Nephron progenitor cell (in vitro differentiated cells): ENCODE measurements around the gene CFAP61.
"Not testable (repeated sequence)": the region's sequence is repeated elsewhere in the genome, so short reads cannot be mapped to it uniquely, and the experiment has no call there.

Source experiments
- DNase-seq: peaks from one replicate; pipeline ENCODE4 v3.0.0; 2021
- H3K27ac Mint-ChIP-seq: 2 replicates; pipeline ENCODE4 v1.8.0; 2021; ENCODE audit warnings: mild to moderate bottlenecking, moderate library complexity, mixed read lengths
- H3K27me3 Mint-ChIP-seq: 2 replicates; pipeline ENCODE4 v1.8.0; 2021; ENCODE audit warnings: mild to moderate bottlenecking, low read depth, mixed read lengths; ENCODE audit not compliant: poor library complexity
- H3K36me3 Mint-ChIP-seq: 2 replicates; pipeline ENCODE4 v1.8.0; 2021; ENCODE audit warnings: low read depth, mixed read lengths
- H3K4me1 Mint-ChIP-seq: 2 replicates; pipeline ENCODE4 v1.8.0; 2021; ENCODE audit warnings: mixed read lengths
- H3K4me3 Mint-ChIP-seq: 2 replicates; pipeline ENCODE4 v1.8.0; 2021; ENCODE audit warnings: mild to moderate bottlenecking, moderate library complexity, mixed read lengths
- H3K9me3 Mint-ChIP-seq: 2 replicates; pipeline ENCODE4 v1.8.0; 2021; ENCODE audit warnings: mild to moderate bottlenecking, moderate library complexity, mixed read lengths
- CTCF ChIP-seq: fragments of 200-600 bp; sonication (generic); IDR thresholded peaks from 2 replicates; pipeline ENCODE4 v1.5.0; 2021; ENCODE audit warnings: antibody characterized with exemption

The CFAP61 gene

GRCh38 chr20:20343932-20344331, 291.6 kb downstream of the CFAP61 start:
- Mint-ChIP-seq H3K27ac (no peak overlapping the region), H3K9me3 (peaks cover 4% of the 10 kb centered on the region), H3K4me3 (no peak overlapping the region), H3K4me1 (no peaks in the 10 kb centered on the region), H3K27me3 (peaks cover 7% of the 10 kb centered on the region), H3K36me3 (no peaks in the 10 kb centered on the region)
- TF ChIP-seq CTCF: no peak
- DNase-seq: no peak

DNA sequence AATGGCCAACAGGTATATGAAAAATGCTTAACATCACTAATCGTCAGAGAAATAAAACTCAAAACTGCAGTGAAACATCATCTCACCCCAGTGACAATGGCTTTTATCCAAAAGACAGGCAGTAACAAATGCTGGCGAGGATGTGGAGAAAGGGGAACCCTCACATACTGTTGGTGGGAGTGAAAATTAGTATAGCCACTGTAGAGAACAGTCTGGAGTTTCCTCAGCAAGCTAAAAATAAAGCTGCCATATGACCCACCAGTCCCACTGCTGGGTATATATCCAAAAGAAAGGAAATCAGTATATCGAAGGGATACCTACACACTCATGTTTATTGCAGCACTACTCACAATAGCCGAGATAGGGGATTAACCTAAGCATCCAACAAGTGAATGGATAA, 292.1 kb downstream of the CFAP61 start:
- no peak for DNase-seq
- Mint-ChIP-seq H3K27ac (no peak overlapping the region), H3K4me1 (no peaks in the 10 kb centered on the region), H3K27me3 (peaks cover 7% of the 10 kb centered on the region), H3K36me3 (no peaks in the 10 kb centered on the region), H3K4me3 (no peak overlapping the region), H3K9me3 (peaks cover 4% of the 10 kb centered on the region)
- TF ChIP-seq CTCF: no peak

DNA sequence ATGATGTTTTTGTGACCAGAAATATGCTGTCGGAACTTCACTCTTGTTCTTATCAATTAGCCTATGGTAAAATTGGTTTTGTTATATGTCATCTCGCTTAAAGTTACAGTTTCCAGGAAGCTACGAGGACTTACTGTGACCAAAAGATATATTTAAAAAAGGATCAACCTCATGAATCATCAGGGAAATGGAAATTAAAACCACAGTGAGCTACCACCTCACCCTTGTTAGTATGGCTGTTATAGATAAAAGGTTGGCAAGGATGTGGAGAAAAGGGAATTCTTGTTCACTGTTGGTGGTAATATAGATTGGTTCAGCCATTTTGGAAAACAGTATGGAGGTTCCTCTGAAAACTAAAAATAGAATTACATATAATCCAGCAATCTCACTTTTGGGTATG, 301.2 kb downstream of the CFAP61 start:
- Mint-ChIP-seq H3K4me1 (no peaks in the 10 kb centered on the region), H3K4me3 (no peak overlapping the region)
- no peak for TF ChIP-seq CTCF

GRCh38 chr20:20355503-20355902, 303.2 kb downstream of the CFAP61 start:
- Mint-ChIP-seq H3K9me3 (peaks cover 56% of the 10 kb centered on the region), H3K27me3 (peaks cover 51% of the 10 kb centered on the region)
- DNase-seq, H3K27ac Mint-ChIP-seq, H3K4me1 Mint-ChIP-seq, H3K36me3 Mint-ChIP-seq, H3K4me3 Mint-ChIP-seq: not testable (repeated sequence)

More for the DNA sequence above, 301.2 kb downstream of the CFAP61 start:
- peaks cover 54% of the 10 kb centered on the region for H3K9me3 Mint-ChIP-seq
- H3K27me3 Mint-ChIP-seq: peaks cover 33% of the 10 kb centered on the region
- DNase-seq: no peak
- no peak overlapping the region for H3K27ac Mint-ChIP-seq
- peaks cover 4% of the 10 kb centered on the region for H3K36me3 Mint-ChIP-seq

- no peak overlapping the region for H3K27ac Mint-ChIP-seq
- H3K27me3 Mint-ChIP-seq: peaks cover 66% of the 10 kb centered on the region
- no peak for TF ChIP-seq CTCF
- DNase-seq: no peak
- H3K36me3 Mint-ChIP-seq: peaks cover 4% of the 10 kb centered on the region
- peaks cover 10% of the 10 kb centered on the region for H3K4me1 Mint-ChIP-seq
- no peak overlapping the region for H3K4me3 Mint-ChIP-seq
- peaks cover 29% of the 10 kb centered on the region for H3K9me3 Mint-ChIP-seq
Observed at GRCh38 chr20:20358801-20359200, 306.5 kb downstream of the CFAP61 start.

DNA sequence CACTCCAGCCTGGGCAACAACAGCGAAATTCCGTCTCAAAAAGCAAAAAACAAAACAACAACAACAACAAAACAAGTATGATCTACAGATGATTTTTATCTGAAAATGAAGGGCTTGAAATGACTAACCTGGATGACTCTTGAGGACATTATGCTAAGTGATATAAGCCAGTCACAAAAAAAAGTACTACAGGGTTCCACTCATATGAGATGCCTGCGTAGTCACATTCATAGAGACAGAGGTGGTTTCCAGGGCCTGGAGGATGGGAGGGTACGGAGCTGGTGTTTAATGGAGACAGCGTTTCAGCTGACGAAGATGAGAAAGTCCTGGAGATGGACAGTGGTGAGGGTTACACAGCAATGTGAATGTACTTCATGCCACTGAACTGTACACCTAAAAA, 307.3 kb downstream of the CFAP61 start:
- peaks cover 20% of the 10 kb centered on the region for H3K9me3 Mint-ChIP-seq
- H3K4me3 Mint-ChIP-seq: no peak overlapping the region
- no peak overlapping the region for H3K27ac Mint-ChIP-seq
- no peak for DNase-seq
- TF ChIP-seq CTCF: no peak
- peaks cover 71% of the 10 kb centered on the region for H3K27me3 Mint-ChIP-seq
- peaks cover under 1% of the 10 kb centered on the region for H3K36me3 Mint-ChIP-seq
- H3K4me1 Mint-ChIP-seq: peaks cover 10% of the 10 kb centered on the region
